Measurements from ENCODE around the gene ZNF638.

The ZNF638 gene

DNA sequence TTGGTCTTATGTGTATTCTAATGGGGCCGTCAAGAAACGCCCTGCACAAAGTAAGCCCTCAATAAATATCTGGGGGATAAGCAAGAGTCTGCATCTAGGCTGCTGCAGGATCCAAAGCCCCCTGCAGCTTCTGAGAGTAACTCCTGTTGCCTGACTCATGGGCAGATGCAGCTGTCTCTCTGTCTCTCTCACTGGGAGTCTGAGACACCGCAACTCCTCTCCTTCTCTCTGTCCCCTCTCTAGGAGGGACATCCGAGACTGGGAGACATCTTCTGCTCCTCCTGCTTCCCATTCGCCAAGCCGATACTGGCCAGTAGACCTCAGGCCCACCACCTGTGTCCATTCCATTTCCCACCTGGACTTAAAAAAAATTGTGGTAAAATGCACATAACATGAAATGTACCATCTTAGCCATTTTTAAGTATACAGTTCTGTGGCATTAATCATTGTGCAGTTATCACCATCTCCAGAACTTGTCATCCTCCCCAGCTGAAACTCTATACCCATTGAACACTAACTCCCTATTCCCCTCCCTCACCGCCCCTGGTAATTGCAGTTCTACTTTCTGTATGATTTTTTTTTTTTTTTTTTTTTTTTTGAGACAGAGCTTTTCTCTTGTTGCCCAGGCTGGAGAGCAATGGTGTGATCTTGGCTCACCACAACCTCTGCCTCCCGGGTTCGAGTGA, 141.9 kb downstream of the ZNF638 start:
- no peak for DNase-seq (ENCODE audit: low read depth)

DNA sequence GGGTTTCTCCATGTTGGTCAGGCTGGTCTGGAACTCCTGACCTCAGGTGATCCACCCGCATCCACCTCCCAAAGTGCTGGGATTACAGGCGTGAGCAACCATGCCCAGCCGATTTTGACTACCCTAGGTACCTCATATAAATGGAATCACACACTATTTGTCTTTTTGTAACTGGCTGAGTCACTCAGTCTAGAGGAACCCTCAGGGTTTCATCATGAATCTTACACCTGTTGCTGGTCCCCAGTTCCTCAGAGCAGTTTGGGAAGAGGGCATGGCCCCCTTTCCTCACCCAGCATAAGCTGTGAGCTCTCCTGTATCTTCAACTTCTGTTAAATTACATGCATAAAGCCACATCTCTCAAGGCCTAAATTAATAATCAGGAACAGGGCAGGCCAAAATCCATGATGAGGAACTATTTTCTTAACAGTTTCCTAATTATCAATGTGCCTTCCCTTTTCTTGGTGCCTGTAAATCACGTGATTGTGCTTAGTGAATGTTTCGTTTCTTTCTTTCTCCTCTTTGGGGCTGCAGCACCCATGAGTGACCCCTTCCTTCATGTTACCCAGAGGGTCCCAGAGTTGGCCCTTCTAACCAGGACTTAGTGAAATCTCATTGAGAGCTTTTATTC, 142.6 kb downstream of the ZNF638 start:
- DNase-seq (ENCODE audit: low read depth): no peak

DNA sequence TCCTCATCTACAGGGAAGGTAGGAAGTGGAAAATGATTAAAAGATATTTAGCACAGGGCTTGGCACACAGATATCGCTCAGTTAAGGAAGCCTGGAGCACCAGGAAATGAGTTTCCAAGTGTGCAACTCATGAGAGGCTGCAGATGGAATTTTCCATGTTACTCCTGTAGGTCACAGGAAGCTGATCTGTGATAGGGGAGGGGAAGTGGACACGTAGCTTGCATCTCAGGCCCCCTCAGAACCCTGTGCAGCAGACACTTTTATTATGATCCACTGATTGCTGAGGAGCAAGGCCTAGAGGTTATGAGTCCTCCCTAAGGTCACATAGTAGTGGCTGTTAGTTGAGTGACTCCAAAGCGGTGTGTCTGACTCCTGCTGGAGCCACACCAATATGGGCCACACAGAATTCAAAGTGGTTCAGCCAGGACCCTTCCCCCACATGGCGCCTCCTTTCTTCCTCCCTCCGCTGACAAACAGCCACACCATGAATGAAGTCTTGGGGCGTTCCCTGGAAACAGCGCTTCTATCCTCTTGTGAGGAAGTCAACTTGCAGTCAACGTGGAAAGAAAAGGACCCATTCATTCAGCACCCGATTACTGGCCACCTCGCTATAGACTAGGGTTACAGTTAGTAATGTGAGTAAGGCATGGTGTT, 143.3 kb downstream of the ZNF638 start:
- no peak for DNase-seq (ENCODE audit: low read depth)

DNA sequence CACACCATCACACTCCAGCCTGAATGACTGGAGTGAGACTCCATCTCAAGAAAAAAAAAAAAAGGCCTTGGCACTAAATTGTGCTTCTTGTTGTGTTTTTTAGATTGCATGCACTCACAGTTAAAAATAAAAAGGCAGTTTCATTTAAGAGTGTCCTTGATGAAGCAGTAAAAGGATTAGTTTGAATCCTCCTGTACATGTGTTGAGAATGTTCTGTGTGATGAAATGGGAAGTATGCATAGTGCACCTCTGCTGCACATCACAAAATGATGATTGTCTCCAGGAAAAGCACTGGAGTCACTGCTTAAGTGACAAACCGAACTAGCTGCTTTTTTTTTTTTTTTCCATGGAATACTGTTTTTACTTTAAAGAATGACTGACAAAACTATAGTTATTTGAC, 144.9 kb downstream of the ZNF638 start:
- DNase-seq (ENCODE audit: low read depth): no peak

DNA sequence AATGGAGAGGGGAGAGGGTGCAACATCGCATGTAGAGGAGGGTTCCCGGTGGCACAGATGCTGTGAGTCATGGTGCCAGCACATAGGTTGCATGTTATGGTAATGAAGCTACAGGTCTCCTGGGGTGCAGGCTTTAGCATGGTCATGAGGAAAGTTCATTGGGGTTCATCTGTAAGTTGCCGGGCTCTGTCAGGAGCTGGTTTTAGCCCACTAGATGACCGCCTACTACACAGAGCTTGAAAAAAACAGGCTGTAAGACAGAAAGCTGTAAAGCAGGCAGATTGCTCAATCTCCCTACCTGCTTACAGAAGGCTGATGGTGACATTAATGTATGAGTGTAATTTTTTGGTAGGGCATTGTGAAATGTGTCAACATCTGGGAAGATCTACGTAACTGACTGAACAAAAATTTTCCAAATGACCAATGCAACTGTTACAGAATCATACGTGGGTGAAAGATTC, 145.7 kb downstream of the ZNF638 start:
- no peak for DNase-seq (ENCODE audit: low read depth)

DNA sequence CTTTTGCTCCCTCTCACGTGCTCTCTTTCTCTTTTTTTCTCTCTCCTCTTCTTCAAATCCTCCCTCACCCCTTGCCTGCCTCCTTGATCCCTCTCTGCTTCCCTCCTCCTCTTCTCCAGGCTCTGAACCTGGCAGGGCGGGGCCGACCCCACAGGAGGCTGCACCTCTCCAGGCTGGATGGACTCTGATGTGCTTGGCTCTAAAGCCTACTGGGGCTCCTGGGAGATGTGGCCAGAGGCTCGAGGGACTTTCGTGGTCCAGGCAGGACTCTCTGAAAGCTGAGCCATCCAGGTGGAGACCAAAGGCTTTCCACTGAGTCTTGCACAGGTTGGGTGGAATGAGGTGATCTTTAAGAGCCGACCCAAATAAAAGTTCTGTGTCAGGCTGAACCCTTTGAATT, 147.2 kb downstream of the ZNF638 start:
- no peak for DNase-seq (ENCODE audit: low read depth)

DNA sequence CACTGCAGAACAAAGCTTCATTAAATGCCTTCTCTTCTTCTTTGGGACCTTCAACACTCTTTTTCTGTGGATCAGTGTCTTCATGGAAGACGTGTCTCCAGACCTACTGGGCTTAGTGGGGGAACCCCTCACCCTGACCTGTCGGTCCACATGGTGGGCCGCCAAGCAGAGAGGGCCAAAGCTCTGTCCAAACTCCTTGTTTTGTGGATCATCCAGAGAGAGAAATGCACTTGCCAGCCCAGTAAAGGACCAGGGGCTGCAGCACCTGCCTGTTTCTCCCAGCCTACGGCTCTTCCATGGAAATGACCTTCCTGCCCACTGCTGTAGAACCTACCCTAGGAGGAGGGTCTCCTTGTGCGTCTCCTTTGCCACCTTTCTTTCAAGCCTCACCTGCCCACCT, 147.7 kb downstream of the ZNF638 start:
- DNase-seq (ENCODE audit: low read depth): no peak

DNA sequence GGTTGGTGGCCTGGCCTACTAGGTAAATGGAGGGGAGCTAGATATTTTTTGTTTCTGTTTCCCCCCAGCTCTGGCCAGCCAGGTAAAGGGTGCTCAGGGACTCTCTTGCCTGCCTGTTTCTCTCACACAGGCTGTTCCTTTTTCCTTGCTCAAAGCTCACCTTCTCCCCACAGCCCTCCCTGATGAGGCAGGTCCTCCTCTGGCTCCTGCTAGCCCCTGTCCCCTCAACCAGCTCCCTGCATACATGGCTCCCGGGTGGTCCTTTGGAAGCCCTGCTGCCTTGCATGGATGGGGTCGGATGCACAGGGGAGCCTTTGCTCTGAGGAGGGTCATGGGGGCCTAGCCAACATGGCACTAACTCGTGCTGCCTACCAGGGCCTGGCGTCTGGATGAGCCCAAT, 149.5 kb downstream of the ZNF638 start:
- no peak for DNase-seq (ENCODE audit: low read depth)

DNA sequence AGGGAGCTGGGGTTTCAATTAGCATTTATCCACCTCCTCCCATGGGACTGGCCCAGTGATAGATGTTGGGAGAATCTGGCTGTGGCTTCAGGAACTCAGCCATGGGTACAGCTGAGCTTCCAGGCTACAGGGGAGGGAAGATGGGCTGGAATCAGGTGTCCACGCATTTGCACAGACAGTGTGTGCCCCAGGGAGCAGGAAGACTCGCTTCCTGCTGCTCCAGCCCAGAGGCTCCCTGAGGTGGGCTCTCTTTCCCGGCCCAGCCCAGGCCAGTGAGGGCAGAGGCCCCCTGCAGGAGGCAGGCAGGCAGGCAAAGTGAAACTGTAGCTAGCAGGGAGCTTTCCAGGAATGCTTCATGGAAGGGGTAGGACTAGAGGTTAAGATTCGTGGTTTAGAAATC, 150.5 kb downstream of the ZNF638 start:
- DNase-seq (ENCODE audit: low read depth): no peak

DNA sequence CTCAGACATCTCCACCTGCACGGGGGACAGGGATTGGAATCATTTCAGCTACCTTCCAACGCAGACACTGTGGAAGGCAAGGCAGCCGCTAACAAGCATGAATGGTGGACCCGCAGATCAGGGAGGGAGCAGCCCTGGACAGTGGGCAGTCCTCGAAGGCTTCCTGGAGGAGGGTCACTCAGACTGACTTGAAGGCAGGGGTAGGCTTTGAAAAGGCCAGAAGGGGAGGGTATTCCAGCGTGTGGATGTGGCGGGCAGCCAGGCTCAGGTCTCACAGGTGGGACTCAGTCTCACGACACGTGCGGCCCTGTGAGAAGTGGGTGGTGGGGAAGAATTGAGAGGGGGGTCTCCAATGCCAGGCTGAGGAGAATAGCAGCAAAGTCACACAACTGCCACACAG, 151.7 kb downstream of the ZNF638 start:
- no peak for DNase-seq (ENCODE audit: low read depth)

DNA sequence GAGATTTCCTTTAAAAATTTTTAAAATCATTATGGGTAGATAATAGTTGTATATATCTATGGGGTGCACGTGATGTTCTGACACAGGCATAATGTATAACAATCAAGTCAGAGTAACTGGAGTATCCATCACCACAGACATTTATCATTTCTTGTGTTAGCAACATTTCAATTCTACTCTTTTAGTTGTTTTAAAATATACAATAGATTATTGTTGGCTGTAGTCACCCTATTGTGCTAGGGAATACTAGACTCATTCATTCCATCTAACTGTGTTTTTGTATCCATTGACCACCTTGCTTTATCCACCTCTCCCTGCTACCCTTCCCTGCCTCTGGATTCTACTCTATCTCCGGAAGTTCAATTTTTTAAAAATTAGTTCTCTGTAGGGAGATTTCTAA, 152.8 kb downstream of the ZNF638 start:
- DNase-seq (ENCODE audit: low read depth): no peak

All from activated T-cell treated with anti-CD3 and anti-CD28 coated beads for 24 hours (primary cell).